WTC11 (cell line): ENCODE results near the gene BRD4. TPM values are rescaled to one million over a fixed set of nuclear protein-coding genes. Genes with fewer than 3 reads are reported as not detected.

ENCODE experiments used
- ATAC-seq: fragments of 200-7000 bp; cut with Tn5 transposase; 2 replicates; pipeline ENCODE4 v1.10.0; 2021; ENCODE audit warnings: mild to moderate bottlenecking, moderate library complexity
- CTCF ChIA-PET: fragments of 300-600 bp; sonication (Branson Sonifier 250); formaldehyde crosslinking; loops from one replicate; lab custom pipeline; 2021; ENCODE audit warnings: antibody characterized with exemption; lab: Charles Lee
- POLR2A ChIA-PET: fragments of 350-600 bp; sonication (Branson Sonifier 250); formaldehyde crosslinking; loops from one replicate; lab custom pipeline; 2021; ENCODE audit warnings: antibody characterized with exemption; lab: Charles Lee
- DNase-seq: peaks from one replicate; pipeline ENCODE4 v3.0.0; 2021; ENCODE audit warnings: low spot score
- H3K27ac Mint-ChIP-seq: 2 replicates; pipeline ENCODE4 v1.8.0; 2021; ENCODE audit warnings: mixed read lengths
- H3K27me3 Mint-ChIP-seq: 2 replicates; pipeline ENCODE4 v1.8.0; 2021; ENCODE audit warnings: low read depth, mild to moderate bottlenecking, moderate library complexity, mixed read lengths
- H3K36me3 Mint-ChIP-seq: 2 replicates; pipeline ENCODE4 v1.8.0; 2021; ENCODE audit warnings: mixed read lengths
- H3K4me1 Mint-ChIP-seq: 2 replicates; pipeline ENCODE4 v1.8.0; 2022; ENCODE audit warnings: mixed read lengths
- H3K4me3 Mint-ChIP-seq: 2 replicates; pipeline ENCODE4 v1.8.0; 2021; ENCODE audit warnings: mild to moderate bottlenecking, moderate library complexity, mixed read lengths
- H3K9me3 Mint-ChIP-seq: 2 replicates; pipeline ENCODE4 v1.8.0; 2021; ENCODE audit warnings: mixed read lengths
- AFF4 ChIP-seq: sonication (generic); formaldehyde crosslinking; IDR thresholded peaks from 2 replicates; pipeline ENCODE4 v1.8.1; 2023; ENCODE audit warnings: mild to moderate bottlenecking, missing genetic modification reagents, borderline replicate concordance
- ATF2 ChIP-seq: sonication (generic); formaldehyde crosslinking; IDR thresholded peaks from 2 replicates; pipeline ENCODE4 v1.8.1; 2022; ENCODE audit warnings: low read depth, missing genetic modification reagents, borderline replicate concordance
- ATF6 ChIP-seq: sonication (generic); formaldehyde crosslinking; IDR thresholded peaks from 2 replicates; pipeline ENCODE4 v1.8.1; 2023; ENCODE audit warnings: mild to moderate bottlenecking, missing genetic modification reagents
- GABPB1 ChIP-seq: sonication (generic); formaldehyde crosslinking; IDR thresholded peaks from 2 replicates; pipeline ENCODE4 v1.8.1; 2023; ENCODE audit warnings: mild to moderate bottlenecking, missing genetic modification reagents
- JAZF1 ChIP-seq: fragments of 250-450 bp; sonication (Bioruptor Pico); IDR thresholded peaks from 2 replicates; pipeline ENCODE4 v1.9.0; 2021; ENCODE audit warnings: moderate library complexity, mild to moderate bottlenecking, inconsistent platforms
- JUN ChIP-seq: sonication (generic); formaldehyde crosslinking; IDR thresholded peaks from 2 replicates; pipeline ENCODE4 v1.8.0; 2023; ENCODE audit warnings: mild to moderate bottlenecking, missing genetic modification reagents
- MYBL2 ChIP-seq: sonication (generic); formaldehyde crosslinking; IDR thresholded peaks from 2 replicates; pipeline ENCODE4 v1.8.1; 2023; ENCODE audit warnings: mild to moderate bottlenecking, moderate library complexity, missing genetic modification reagents
- NFATC4 ChIP-seq: fragments of 250-450 bp; sonication (Bioruptor Pico); IDR thresholded peaks from 2 replicates; pipeline ENCODE4 v1.9.0; 2021; ENCODE audit warnings: mild to moderate bottlenecking
- NFE2L1 ChIP-seq: sonication (generic); formaldehyde crosslinking; IDR thresholded peaks from 2 replicates; pipeline ENCODE4 v1.8.1; 2023; ENCODE audit warnings: missing genetic modification reagents
- RELA ChIP-seq: sonication (generic); formaldehyde crosslinking; IDR thresholded peaks from 2 replicates; pipeline ENCODE4 v1.8.1; 2022; ENCODE audit warnings: missing genetic modification reagents, mild to moderate bottlenecking, borderline replicate concordance
- ZMAT4 ChIP-seq: fragments of 250-450 bp; sonication (Bioruptor Pico); IDR thresholded peaks from 2 replicates; pipeline ENCODE4 v1.9.0; 2021; ENCODE audit warnings: mild to moderate bottlenecking
- ZNF396 ChIP-seq: fragments of 250-450 bp; sonication (Bioruptor Pico); IDR thresholded peaks from 2 replicates; pipeline ENCODE4 v1.8.0; 2021; ENCODE audit warnings: mild to moderate bottlenecking, moderate library complexity, borderline replicate concordance
- ZNF532 ChIP-seq: fragments of 250-450 bp; sonication (Bioruptor Pico); IDR thresholded peaks from 2 replicates; pipeline ENCODE4 v1.9.0; 2021; ENCODE audit warnings: mild to moderate bottlenecking, borderline replicate concordance
- total RNA-seq: library from RNA; stranded (reverse); gene quantifications from 3 replicates; pipeline ENCODE4 v1.2.3, GENCODE V29; 2021
- TF ChIP-seq, protein P1 (sequence below): sonication (generic); formaldehyde crosslinking; IDR thresholded peaks from 2 replicates; pipeline ENCODE4 v1.8.0; 2022; ENCODE audit warnings: missing genetic modification reagents
- TF ChIP-seq, protein P2 (sequence below): sonication (generic); formaldehyde crosslinking; IDR thresholded peaks from 2 replicates; pipeline ENCODE4 v1.8.0; 2023; ENCODE audit warnings: mild to moderate bottlenecking, missing genetic modification reagents
- TF ChIP-seq, protein P3 (sequence below): sonication (generic); formaldehyde crosslinking; IDR thresholded peaks from 2 replicates; pipeline ENCODE4 v1.8.0; 2022; ENCODE audit warnings: mild to moderate bottlenecking, missing genetic modification reagents

The BRD4 gene
- total RNA-seq, 1 experiment from 2014 or later: 128 TPM

DNA sequence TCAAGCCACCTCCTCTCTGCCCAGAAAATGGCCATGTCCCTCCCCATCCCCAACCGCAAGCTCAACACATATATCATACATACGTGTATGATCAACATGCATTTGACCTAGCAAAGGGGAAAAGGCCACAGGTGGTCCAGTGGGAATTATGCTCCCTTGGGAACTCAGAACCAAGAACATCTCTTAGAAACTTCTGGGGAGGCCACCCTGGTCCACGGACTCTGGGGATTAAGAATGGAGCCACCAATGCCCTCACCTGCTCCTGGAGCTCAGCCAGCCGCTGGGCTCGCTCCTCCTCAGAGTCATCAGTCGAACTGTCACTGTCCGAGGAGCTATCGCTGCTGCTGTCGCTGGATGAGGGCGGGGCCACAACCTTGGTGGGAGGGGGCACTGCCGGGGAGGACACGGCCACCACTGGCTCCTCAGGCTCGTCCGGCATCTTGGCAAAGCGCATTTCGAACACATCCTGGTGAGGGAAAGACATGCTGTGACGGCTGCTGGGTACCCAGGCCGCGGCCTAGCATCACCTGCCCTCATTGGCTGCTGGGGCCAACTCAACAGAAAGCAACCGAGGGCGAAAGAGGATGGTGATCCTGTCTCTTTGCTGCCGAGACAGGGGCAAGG, 75.5 kb downstream of the BRD4 start:
- Mint-ChIP-seq H3K9me3 (no peaks in the 10 kb centered on the region), H3K27ac (no peak overlapping the region), H3K36me3 (peaks cover 89% of the 10 kb centered on the region), H3K4me1 (peaks cover 15% of the 10 kb centered on the region), H3K27me3 (no peaks in the 10 kb centered on the region), H3K4me3 (no peak overlapping the region)
- ATAC-seq (no peak), DNase-seq (no peak)
- ChIA-PET CTCF (interaction anchor here (0.7 kb wide), 1 partner anchor 165 kb away, joined by 3 read pairs; no protein-coding TSS in a partner anchor), POLR2A (no interaction called here)
- no peak for TF ChIP-seq JAZF1 (CRISPR knock-in tag)
- TF ChIP-seq ZNF532 (CRISPR knock-in tag): no peak
- TF ChIP-seq, protein P1, sequence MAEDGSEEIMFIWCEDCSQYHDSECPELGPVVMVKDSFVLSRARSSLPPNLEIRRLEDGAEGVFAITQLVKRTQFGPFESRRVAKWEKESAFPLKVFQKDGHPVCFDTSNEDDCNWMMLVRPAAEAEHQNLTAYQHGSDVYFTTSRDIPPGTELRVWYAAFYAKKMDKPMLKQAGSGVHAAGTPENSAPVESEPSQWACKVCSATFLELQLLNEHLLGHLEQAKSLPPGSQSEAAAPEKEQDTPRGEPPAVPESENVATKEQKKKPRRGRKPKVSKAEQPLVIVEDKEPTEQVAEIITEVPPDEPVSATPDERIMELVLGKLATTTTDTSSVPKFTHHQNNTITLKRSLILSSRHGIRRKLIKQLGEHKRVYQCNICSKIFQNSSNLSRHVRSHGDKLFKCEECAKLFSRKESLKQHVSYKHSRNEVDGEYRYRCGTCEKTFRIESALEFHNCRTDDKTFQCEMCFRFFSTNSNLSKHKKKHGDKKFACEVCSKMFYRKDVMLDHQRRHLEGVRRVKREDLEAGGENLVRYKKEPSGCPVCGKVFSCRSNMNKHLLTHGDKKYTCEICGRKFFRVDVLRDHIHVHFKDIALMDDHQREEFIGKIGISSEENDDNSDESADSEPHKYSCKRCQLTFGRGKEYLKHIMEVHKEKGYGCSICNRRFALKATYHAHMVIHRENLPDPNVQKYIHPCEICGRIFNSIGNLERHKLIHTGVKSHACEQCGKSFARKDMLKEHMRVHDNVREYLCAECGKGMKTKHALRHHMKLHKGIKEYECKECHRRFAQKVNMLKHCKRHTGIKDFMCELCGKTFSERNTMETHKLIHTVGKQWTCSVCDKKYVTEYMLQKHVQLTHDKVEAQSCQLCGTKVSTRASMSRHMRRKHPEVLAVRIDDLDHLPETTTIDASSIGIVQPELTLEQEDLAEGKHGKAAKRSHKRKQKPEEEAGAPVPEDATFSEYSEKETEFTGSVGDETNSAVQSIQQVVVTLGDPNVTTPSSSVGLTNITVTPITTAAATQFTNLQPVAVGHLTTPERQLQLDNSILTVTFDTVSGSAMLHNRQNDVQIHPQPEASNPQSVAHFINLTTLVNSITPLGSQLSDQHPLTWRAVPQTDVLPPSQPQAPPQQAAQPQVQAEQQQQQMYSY (CRISPR knock-in tag): no peak
- no peak for TF ChIP-seq RELA (CRISPR knock-in tag)
- TF ChIP-seq, protein P2, sequence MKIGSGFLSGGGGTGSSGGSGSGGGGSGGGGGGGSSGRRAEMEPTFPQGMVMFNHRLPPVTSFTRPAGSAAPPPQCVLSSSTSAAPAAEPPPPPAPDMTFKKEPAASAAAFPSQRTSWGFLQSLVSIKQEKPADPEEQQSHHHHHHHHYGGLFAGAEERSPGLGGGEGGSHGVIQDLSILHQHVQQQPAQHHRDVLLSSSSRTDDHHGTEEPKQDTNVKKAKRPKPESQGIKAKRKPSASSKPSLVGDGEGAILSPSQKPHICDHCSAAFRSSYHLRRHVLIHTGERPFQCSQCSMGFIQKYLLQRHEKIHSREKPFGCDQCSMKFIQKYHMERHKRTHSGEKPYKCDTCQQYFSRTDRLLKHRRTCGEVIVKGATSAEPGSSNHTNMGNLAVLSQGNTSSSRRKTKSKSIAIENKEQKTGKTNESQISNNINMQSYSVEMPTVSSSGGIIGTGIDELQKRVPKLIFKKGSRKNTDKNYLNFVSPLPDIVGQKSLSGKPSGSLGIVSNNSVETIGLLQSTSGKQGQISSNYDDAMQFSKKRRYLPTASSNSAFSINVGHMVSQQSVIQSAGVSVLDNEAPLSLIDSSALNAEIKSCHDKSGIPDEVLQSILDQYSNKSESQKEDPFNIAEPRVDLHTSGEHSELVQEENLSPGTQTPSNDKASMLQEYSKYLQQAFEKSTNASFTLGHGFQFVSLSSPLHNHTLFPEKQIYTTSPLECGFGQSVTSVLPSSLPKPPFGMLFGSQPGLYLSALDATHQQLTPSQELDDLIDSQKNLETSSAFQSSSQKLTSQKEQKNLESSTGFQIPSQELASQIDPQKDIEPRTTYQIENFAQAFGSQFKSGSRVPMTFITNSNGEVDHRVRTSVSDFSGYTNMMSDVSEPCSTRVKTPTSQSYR (CRISPR knock-in tag): no peak
- TF ChIP-seq ZNF396: no peak
- no peak for TF ChIP-seq NFE2L1 (CRISPR knock-in tag)
- TF ChIP-seq AFF4: no peak
- no peak for TF ChIP-seq JUN (CRISPR knock-in tag)
- TF ChIP-seq NFATC4 (CRISPR knock-in tag): no peak
- TF ChIP-seq, protein P3, sequence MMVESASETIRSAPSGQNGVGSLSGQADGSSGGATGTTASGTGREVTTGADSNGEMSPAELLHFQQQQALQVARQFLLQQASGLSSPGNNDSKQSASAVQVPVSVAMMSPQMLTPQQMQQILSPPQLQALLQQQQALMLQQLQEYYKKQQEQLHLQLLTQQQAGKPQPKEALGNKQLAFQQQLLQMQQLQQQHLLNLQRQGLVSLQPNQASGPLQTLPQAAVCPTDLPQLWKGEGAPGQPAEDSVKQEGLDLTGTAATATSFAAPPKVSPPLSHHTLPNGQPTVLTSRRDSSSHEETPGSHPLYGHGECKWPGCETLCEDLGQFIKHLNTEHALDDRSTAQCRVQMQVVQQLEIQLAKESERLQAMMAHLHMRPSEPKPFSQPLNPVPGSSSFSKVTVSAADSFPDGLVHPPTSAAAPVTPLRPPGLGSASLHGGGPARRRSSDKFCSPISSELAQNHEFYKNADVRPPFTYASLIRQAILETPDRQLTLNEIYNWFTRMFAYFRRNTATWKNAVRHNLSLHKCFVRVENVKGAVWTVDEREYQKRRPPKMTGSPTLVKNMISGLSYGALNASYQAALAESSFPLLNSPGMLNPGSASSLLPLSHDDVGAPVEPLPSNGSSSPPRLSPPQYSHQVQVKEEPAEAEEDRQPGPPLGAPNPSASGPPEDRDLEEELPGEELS (CRISPR knock-in tag): no peak
- no peak for TF ChIP-seq MYBL2
- no peak for TF ChIP-seq ATF6 (CRISPR knock-in tag)
- TF ChIP-seq ZMAT4 (CRISPR knock-in tag): no peak
- TF ChIP-seq GABPB1 (CRISPR knock-in tag): no peak
- TF ChIP-seq ATF2 (CRISPR knock-in tag): no peak
